GM23338 (cell line): Measurements from ENCODE around the gene AVPR2. TPM values are rescaled to one million over a fixed set of nuclear protein-coding genes. Genes with fewer than 3 reads are reported as not detected.
A peak's percentile ranks its signal among the peaks of the same experiment; 100 is the strongest.

Experiments used
- ATAC-seq: fragments of 200-7000 bp; cut with Tn5 transposase; 3 replicates; pipeline ENCODE4 v1.9.1; 2020
- DNase-seq: peaks from one replicate; pipeline ENCODE4 v3.0.0-alpha.2; 2015; ENCODE audit warnings: low spot score
- H2AFZ ChIP-seq: fragments of 200-600 bp; sonication (generic); 2 replicates; pipeline ENCODE4 v1.8.0; 2016; ENCODE audit warnings: antibody characterized with exemption, mild to moderate bottlenecking, moderate library complexity
- H3F3A ChIP-seq: fragments of 200-600 bp; sonication (generic); replicated peaks from 2 replicates; pipeline ENCODE4 v1.8.0; 2017; ENCODE audit warnings: antibody characterized with exemption, mixed run types, low read depth
- H3K27ac ChIP-seq: fragments of 200-600 bp; sonication (generic); 2 replicates; pipeline ENCODE4 v1.6.1; 2016; ENCODE audit warnings: low read depth
- H3K27me3 ChIP-seq: fragments of 200-600 bp; sonication (generic); 2 replicates; pipeline ENCODE4 v1.8.0; 2016; ENCODE audit warnings: mild to moderate bottlenecking, mixed run types, moderate library complexity; ENCODE audit not compliant: insufficient read depth
- H3K36me3 ChIP-seq: fragments of 200-600 bp; sonication (generic); 2 replicates; pipeline ENCODE4 v1.8.0; 2016; ENCODE audit warnings: mild to moderate bottlenecking; ENCODE audit not compliant: insufficient read depth
- H3K4me1 ChIP-seq: fragments of 200-600 bp; sonication (generic); 2 replicates; pipeline ENCODE4 v1.8.0; 2016; ENCODE audit warnings: mild to moderate bottlenecking, moderate library complexity; ENCODE audit not compliant: insufficient read depth
- H3K4me2 ChIP-seq: fragments of 200-600 bp; sonication (generic); 2 replicates; pipeline ENCODE4 v1.7.1; 2017; ENCODE audit warnings: mixed run types
- H3K4me3 ChIP-seq: fragments of 200-600 bp; sonication (generic); 2 replicates; pipeline ENCODE4 v1.6.1; 2016; ENCODE audit warnings: mixed run types
- H3K79me2 ChIP-seq: fragments of 200-600 bp; sonication (generic); replicated peaks from 2 replicates; pipeline ENCODE4 v1.8.0; 2017; ENCODE audit warnings: mild to moderate bottlenecking; ENCODE audit not compliant: insufficient read depth
- H3K9me2 ChIP-seq: fragments of 200-600 bp; sonication (generic); 2 replicates; pipeline ENCODE4 v1.8.0; 2017; ENCODE audit not compliant: insufficient read depth
- H4K20me1 ChIP-seq: fragments of 200-600 bp; sonication (generic); replicated peaks from 2 replicates; pipeline ENCODE4 v1.8.0; 2017; ENCODE audit warnings: mild to moderate bottlenecking; ENCODE audit not compliant: insufficient read depth
- H3K27ac Mint-ChIP-seq: 2 replicates; pipeline ENCODE4 v1.8.0; 2020; ENCODE audit warnings: inconsistent platforms, mild to moderate bottlenecking, moderate library complexity, mixed read lengths
- H3K27me3 Mint-ChIP-seq: 3 replicates; pipeline ENCODE4 v1.8.0; 2022; ENCODE audit warnings: low read depth, mild to moderate bottlenecking, moderate library complexity, mixed read lengths, inconsistent platforms; ENCODE audit not compliant: insufficient read depth, poor library complexity
- H3K36me3 Mint-ChIP-seq: 3 replicates; pipeline ENCODE4 v1.8.0; 2021; ENCODE audit warnings: low read depth, mild to moderate bottlenecking, inconsistent platforms, moderate library complexity, mixed read lengths
- H3K4me1 Mint-ChIP-seq: 3 replicates; pipeline ENCODE4 v1.8.0; 2020; ENCODE audit warnings: mild to moderate bottlenecking, inconsistent platforms, mixed read lengths
- H3K4me3 Mint-ChIP-seq: 3 replicates; pipeline ENCODE4 v1.8.0; 2021; ENCODE audit warnings: moderate library complexity, mild to moderate bottlenecking, inconsistent platforms, mixed read lengths
- H3K9me3 Mint-ChIP-seq: 3 replicates; pipeline ENCODE4 v1.8.0; 2020; ENCODE audit warnings: moderate library complexity, mild to moderate bottlenecking, inconsistent platforms, mixed read lengths
- CREB1 ChIP-seq: fragments of 250-450 bp; sonication (Bioruptor Pico); IDR thresholded peaks from 2 replicates; pipeline ENCODE4 v1.5.0; 2020; ENCODE audit warnings: low read depth, mild to moderate bottlenecking, moderate library complexity
- EZH2 ChIP-seq: fragments of 200-600 bp; sonication (generic); IDR thresholded peaks from one replicate; pipeline ENCODE4 v1.8.0; 2017; ENCODE audit warnings: antibody characterized with exemption, mild to moderate bottlenecking, low read depth; ENCODE audit not compliant: unreplicated experiment
- EZH2phosphoT487 ChIP-seq: fragments of 200-600 bp; sonication (generic); IDR thresholded peaks from one replicate; pipeline ENCODE4 v1.8.1; 2018; ENCODE audit warnings: antibody characterized with exemption; ENCODE audit not compliant: unreplicated experiment
- JUNB ChIP-seq: IDR thresholded peaks from one replicate; pipeline ENCODE4 v1.6.1; 2016; ENCODE audit warnings: antibody characterized with exemption; ENCODE audit not compliant: unreplicated experiment
- NANOG ChIP-seq: IDR thresholded peaks from 2 replicates; pipeline ENCODE4 v1.6.1; 2016; ENCODE audit warnings: antibody characterized with exemption, borderline replicate concordance
- POLR2AphosphoS5 ChIP-seq: IDR thresholded peaks from 2 replicates; pipeline ENCODE4 v1.6.1; 2016; ENCODE audit warnings: antibody characterized with exemption, low read depth
- STAT1 ChIP-seq: IDR thresholded peaks from one replicate; pipeline ENCODE4 v1.6.1; 2016; ENCODE audit warnings: antibody characterized with exemption; ENCODE audit not compliant: unreplicated experiment
- ZNF114 ChIP-seq: fragments of 250-450 bp; sonication (Bioruptor Pico); IDR thresholded peaks from 2 replicates; pipeline ENCODE4 v1.5.0; 2020; ENCODE audit warnings: mild to moderate bottlenecking, moderate library complexity
- ZNF331 ChIP-seq: fragments of 250-450 bp; sonication (Bioruptor Pico); IDR thresholded peaks from 2 replicates; pipeline ENCODE4 v1.5.0; 2020; ENCODE audit warnings: low read depth, mild to moderate bottlenecking, moderate library complexity
- polyA plus RNA-seq: library from polyadenylated mRNA; unstranded; fragments of >200 nt; fragmentation: Nextera tagmentation; extraction: Ambion mirVana; gene quantifications from 2 replicates; pipeline ENCODE4 v1.2.1, GENCODE V29; 2016
- total RNA-seq: library from RNA; depleted of rRNA; stranded (reverse); fragments of >200 nt; shearing (Covaris generic); gene quantifications from 2 replicates; pipeline ENCODE4 v1.2.3, GENCODE V29; 2014
- TF ChIP-seq, protein P1 (sequence below): IDR thresholded peaks from one replicate; pipeline ENCODE4 v1.6.1; 2018; ENCODE audit warnings: antibody characterized with exemption; ENCODE audit not compliant: unreplicated experiment
- TF ChIP-seq, protein P2 (sequence below): IDR thresholded peaks from 2 replicates; pipeline ENCODE4 v1.6.1; 2016; ENCODE audit warnings: antibody characterized with exemption
- TF ChIP-seq, protein P3 (sequence below): fragments of 250-450 bp; sonication (Bioruptor Pico); IDR thresholded peaks from 2 replicates; pipeline ENCODE4 v1.5.0; 2020; ENCODE audit warnings: mild to moderate bottlenecking, moderate library complexity
- TF ChIP-seq, protein P4 (sequence below), 2 experiments: fragments of 200-600 bp in 1 of 2; sonication (generic) in 1 of 2; conservative IDR thresholded peaks; 2 replicates each; pipeline versions ENCODE4 v1.5.1 to v1.6.1; 2016 to 2017; ENCODE audit warnings: antibody characterized with exemption in 2 of 2, low read depth in 2 of 2, mild to moderate bottlenecking in 2 of 2, moderate library complexity in 1 of 2

Gene AVPR2
- total and polyA plus RNA-seq, 2 experiments from 2014 or later: not detected

DNA sequence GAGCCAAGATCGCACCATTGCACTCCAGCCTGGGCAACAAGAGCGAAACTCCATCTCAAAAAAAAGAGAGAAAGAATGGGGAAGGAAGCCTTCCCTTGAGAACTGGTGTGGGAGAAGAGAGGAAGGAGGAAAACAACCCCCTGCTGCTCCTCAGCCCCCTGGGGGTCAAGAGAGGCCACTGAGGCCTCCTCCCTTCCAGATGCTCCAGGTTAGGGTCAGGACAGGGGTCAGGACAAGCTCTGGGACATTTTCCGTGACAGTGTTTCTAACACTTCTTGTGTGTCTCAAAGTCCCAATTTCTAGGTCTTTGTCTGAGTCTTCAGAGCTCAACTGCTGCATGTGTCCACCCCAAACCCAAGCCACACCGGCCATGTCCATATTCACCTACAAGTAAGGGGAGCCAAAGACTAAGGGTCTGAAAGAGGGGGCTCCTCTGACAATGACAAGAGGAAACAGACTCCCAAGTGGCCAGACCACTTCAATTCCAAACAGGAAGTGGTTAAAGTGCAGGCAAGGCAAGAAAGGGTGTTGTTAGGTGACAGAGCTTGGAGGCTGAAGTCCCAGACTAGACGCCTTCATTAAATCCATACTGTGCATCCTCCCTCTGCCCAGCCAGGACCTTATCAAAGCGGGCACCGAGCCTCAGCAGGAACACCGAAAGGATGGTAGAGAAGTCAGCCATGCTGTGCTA lies 26.8 kb upstream of the AVPR2 start:
- H3K27ac Mint-ChIP-seq: no peak overlapping the region
- Histone ChIP-seq H3K4me2 (peak overlapping the region; percentile 80; the same call in 1 of the 2 replicates), H3K36me3 (no peaks in the 10 kb centered on the region), H3K4me3 (no peak overlapping the region), H3K9me2 (no peaks in the 10 kb centered on the region), H3K79me2 (no peaks in the 10 kb centered on the region), H2AFZ (no peak overlapping the region), H3K27me3 (no peaks in the 10 kb centered on the region), H4K20me1 (no peaks in the 10 kb centered on the region), H3F3A (no peaks in the 10 kb centered on the region), H3K4me1 (peaks cover 23% of the 10 kb centered on the region; the same call in 1 of the 2 replicates), H3K27ac (no peak overlapping the region)
- ATAC-seq: no peak
- peaks cover 17% of the 10 kb centered on the region for H3K27me3 Mint-ChIP-seq
- no peak for TF ChIP-seq NANOG
- TF ChIP-seq, protein P1, sequence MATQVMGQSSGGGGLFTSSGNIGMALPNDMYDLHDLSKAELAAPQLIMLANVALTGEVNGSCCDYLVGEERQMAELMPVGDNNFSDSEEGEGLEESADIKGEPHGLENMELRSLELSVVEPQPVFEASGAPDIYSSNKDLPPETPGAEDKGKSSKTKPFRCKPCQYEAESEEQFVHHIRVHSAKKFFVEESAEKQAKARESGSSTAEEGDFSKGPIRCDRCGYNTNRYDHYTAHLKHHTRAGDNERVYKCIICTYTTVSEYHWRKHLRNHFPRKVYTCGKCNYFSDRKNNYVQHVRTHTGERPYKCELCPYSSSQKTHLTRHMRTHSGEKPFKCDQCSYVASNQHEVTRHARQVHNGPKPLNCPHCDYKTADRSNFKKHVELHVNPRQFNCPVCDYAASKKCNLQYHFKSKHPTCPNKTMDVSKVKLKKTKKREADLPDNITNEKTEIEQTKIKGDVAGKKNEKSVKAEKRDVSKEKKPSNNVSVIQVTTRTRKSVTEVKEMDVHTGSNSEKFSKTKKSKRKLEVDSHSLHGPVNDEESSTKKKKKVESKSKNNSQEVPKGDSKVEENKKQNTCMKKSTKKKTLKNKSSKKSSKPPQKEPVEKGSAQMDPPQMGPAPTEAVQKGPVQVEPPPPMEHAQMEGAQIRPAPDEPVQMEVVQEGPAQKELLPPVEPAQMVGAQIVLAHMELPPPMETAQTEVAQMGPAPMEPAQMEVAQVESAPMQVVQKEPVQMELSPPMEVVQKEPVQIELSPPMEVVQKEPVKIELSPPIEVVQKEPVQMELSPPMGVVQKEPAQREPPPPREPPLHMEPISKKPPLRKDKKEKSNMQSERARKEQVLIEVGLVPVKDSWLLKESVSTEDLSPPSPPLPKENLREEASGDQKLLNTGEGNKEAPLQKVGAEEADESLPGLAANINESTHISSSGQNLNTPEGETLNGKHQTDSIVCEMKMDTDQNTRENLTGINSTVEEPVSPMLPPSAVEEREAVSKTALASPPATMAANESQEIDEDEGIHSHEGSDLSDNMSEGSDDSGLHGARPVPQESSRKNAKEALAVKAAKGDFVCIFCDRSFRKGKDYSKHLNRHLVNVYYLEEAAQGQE: no peak
- no peak for TF ChIP-seq POLR2AphosphoS5
- no peak for TF ChIP-seq STAT1
- no peak for TF ChIP-seq CREB1 (CRISPR knock-in tag)
- TF ChIP-seq, protein P2, sequence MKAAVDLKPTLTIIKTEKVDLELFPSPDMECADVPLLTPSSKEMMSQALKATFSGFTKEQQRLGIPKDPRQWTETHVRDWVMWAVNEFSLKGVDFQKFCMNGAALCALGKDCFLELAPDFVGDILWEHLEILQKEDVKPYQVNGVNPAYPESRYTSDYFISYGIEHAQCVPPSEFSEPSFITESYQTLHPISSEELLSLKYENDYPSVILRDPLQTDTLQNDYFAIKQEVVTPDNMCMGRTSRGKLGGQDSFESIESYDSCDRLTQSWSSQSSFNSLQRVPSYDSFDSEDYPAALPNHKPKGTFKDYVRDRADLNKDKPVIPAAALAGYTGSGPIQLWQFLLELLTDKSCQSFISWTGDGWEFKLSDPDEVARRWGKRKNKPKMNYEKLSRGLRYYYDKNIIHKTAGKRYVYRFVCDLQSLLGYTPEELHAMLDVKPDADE: no peak
- no peak for TF ChIP-seq JUNB
- TF ChIP-seq EZH2phosphoT487: no peak
- TF ChIP-seq, protein P3, sequence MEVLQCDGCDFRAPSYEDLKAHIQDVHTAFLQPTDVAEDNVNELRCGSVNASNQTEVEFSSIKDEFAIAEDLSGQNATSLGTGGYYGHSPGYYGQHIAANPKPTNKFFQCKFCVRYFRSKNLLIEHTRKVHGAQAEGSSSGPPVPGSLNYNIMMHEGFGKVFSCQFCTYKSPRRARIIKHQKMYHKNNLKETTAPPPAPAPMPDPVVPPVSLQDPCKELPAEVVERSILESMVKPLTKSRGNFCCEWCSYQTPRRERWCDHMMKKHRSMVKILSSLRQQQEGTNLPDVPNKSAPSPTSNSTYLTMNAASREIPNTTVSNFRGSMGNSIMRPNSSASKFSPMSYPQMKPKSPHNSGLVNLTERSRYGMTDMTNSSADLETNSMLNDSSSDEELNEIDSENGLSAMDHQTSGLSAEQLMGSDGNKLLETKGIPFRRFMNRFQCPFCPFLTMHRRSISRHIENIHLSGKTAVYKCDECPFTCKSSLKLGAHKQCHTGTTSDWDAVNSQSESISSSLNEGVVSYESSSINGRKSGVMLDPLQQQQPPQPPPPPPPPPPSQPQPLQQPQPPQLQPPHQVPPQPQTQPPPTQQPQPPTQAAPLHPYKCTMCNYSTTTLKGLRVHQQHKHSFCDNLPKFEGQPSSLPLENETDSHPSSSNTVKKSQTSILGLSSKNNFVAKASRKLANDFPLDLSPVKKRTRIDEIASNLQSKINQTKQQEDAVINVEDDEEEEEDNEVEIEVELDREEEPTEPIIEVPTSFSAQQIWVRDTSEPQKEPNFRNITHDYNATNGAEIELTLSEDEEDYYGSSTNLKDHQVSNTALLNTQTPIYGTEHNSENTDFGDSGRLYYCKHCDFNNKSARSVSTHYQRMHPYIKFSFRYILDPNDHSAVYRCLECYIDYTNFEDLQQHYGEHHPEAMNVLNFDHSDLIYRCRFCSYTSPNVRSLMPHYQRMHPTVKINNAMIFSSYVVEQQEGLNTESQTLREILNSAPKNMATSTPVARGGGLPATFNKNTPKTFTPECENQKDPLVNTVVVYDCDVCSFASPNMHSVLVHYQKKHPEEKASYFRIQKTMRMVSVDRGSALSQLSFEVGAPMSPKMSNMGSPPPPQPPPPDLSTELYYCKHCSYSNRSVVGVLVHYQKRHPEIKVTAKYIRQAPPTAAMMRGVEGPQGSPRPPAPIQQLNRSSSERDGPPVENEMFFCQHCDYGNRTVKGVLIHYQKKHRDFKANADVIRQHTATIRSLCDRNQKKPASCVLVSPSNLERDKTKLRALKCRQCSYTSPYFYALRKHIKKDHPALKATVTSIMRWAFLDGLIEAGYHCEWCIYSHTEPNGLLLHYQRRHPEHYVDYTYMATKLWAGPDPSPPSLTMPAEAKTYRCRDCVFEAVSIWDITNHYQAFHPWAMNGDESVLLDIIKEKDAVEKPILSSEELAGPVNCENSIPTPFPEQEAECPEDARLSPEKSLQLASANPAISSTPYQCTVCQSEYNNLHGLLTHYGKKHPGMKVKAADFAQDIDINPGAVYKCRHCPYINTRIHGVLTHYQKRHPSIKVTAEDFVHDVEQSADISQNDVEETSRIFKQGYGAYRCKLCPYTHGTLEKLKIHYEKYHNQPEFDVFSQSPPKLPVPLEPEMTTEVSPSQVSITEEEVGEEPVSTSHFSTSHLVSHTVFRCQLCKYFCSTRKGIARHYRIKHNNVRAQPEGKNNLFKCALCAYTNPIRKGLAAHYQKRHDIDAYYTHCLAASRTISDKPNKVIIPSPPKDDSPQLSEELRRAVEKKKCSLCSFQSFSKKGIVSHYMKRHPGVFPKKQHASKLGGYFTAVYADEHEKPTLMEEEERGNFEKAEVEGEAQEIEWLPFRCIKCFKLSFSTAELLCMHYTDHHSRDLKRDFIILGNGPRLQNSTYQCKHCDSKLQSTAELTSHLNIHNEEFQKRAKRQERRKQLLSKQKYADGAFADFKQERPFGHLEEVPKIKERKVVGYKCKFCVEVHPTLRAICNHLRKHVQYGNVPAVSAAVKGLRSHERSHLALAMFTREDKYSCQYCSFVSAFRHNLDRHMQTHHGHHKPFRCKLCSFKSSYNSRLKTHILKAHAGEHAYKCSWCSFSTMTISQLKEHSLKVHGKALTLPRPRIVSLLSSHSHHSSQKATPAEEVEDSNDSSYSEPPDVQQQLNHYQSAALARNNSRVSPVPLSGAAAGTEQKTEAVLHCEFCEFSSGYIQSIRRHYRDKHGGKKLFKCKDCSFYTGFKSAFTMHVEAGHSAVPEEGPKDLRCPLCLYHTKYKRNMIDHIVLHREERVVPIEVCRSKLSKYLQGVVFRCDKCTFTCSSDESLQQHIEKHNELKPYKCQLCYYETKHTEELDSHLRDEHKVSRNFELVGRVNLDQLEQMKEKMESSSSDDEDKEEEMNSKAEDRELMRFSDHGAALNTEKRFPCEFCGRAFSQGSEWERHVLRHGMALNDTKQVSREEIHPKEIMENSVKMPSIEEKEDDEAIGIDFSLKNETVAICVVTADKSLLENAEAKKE (CRISPR knock-in tag): no peak
- TF ChIP-seq, protein P4, sequence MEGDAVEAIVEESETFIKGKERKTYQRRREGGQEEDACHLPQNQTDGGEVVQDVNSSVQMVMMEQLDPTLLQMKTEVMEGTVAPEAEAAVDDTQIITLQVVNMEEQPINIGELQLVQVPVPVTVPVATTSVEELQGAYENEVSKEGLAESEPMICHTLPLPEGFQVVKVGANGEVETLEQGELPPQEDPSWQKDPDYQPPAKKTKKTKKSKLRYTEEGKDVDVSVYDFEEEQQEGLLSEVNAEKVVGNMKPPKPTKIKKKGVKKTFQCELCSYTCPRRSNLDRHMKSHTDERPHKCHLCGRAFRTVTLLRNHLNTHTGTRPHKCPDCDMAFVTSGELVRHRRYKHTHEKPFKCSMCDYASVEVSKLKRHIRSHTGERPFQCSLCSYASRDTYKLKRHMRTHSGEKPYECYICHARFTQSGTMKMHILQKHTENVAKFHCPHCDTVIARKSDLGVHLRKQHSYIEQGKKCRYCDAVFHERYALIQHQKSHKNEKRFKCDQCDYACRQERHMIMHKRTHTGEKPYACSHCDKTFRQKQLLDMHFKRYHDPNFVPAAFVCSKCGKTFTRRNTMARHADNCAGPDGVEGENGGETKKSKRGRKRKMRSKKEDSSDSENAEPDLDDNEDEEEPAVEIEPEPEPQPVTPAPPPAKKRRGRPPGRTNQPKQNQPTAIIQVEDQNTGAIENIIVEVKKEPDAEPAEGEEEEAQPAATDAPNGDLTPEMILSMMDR (conservative IDR thresholded peaks at IDR 0.05; ENCODE audit: low read depth in 2 of 2): no peak
- no peak for TF ChIP-seq ZNF331
- TF ChIP-seq ZNF114 (CRISPR knock-in tag): no peak
- no peak for TF ChIP-seq EZH2
- peak overlapping the region; percentile 66; the same call in 1 of the 3 replicates for H3K4me3 Mint-ChIP-seq
- H3K36me3 Mint-ChIP-seq: peaks cover 1% of the 10 kb centered on the region; the same call in 1 of the 3 replicates
- DNase-seq: no peak
- peaks cover 66% of the 10 kb centered on the region for H3K4me1 Mint-ChIP-seq
- no peaks in the 10 kb centered on the region; the same call in 2 of the 3 replicates for H3K9me3 Mint-ChIP-seq
